ENCODE results near the gene HAPSTR1. TPM values are rescaled to one million over a fixed set of nuclear protein-coding genes. Genes with fewer than 3 reads are reported as not detected.

Gene HAPSTR1
- total and polyA plus RNA-seq, 2 donors (not counting 3 experiments of a cell fraction or from before 2014, with no cell fraction given): 15.7 to 63.7 TPM

DNA sequence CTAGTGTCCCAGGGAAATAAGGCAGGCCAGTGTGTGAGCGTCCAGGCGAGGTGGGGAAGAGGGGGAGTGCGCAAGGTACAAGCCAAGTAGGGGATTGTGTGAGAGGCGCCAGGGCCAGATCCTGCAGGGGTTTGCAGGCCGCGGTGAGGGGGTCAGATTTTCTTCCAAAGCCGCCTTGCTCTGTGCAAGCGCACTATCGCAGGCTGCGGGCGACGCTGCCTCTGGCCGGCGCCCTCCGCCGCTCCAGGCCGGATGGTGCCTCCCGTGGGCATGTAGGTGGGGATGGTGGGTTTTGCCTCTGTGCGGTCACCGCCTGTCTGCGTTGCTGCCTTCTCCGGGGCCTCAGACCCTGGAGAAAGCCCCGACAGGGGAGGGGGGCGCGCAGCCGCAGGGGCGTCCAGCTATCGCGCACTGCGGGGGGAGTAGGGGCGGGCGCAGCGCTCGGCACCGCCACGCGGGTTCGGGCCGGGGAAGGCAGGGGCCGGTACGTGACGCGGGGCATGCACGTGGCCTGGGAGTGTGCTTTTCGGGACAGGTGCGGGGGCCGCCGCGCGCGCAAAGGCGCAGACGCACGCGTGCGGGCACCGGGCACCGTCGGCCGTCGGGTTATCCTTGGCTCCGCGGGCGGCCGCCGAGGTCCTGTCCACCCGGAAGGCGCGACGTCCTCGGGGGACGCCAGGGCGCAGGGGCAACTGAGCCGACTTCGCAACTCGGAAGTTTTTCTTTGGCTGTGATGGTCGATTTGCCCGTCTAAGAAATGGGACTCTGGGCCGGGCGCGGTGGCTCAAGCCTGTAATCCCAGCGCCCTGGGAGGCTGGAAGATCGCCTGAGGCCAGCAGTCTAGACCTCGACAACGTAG lies 1.1 kb upstream of the HAPSTR1 start:
- H3K27me3 ChIP-seq (ENCODE audit: control insufficient read depth in 2 of 2, insufficient read depth in 2 of 2, low read length in 2 of 2): no peaks in the 10 kb centered on the region
- H3K4me2 ChIP-seq (ENCODE audit: insufficient read depth, low read length): peak overlapping the region; percentile 85
- dilution Hi-C loops (cut with MboI; ENCODE audit: extremely low pct_ligation_motif_present, low sequenced_read_pairs) (no loop called here), intact Hi-C loops (cut with micrococcal nuclease) (loop anchor here (2.0 to 5.0 kb wide), 4 partner anchors 48 to 293 kb away; partner anchors contain the start of genes PMM2 and TMEM186)
- BruUV-seq (replicated peaks): TSS peak; percentile 90
- DNase-seq (ENCODE audit: low read depth, low spot score): peak; percentile 30
- no peak for FAIRE-seq
- H3K79me2 ChIP-seq (ENCODE audit: control insufficient read depth, insufficient read depth, low read length): peaks cover 39% of the 10 kb centered on the region
- TF ChIP-seq, protein P1, sequence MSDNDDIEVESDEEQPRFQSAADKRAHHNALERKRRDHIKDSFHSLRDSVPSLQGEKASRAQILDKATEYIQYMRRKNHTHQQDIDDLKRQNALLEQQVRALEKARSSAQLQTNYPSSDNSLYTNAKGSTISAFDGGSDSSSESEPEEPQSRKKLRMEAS (IDR thresholded peaks at IDR 0.05; ENCODE audit: insufficient read depth, insufficient read length): peak; percentile 19
- TF ChIP-seq GATA2 (IDR thresholded peaks at IDR 0.05; ENCODE audit: insufficient read depth, insufficient read length, low read depth, low read length): no peak
- no peak for TF ChIP-seq POLR2AphosphoS5 (IDR thresholded peaks at IDR 0.05; ENCODE audit: insufficient read depth, low read depth, low read length)
- TF ChIP-seq MYC (IDR thresholded peaks at IDR 0.05; ENCODE audit: low read depth, low read length): peak; percentile 48
- TF ChIP-seq, protein P2, sequence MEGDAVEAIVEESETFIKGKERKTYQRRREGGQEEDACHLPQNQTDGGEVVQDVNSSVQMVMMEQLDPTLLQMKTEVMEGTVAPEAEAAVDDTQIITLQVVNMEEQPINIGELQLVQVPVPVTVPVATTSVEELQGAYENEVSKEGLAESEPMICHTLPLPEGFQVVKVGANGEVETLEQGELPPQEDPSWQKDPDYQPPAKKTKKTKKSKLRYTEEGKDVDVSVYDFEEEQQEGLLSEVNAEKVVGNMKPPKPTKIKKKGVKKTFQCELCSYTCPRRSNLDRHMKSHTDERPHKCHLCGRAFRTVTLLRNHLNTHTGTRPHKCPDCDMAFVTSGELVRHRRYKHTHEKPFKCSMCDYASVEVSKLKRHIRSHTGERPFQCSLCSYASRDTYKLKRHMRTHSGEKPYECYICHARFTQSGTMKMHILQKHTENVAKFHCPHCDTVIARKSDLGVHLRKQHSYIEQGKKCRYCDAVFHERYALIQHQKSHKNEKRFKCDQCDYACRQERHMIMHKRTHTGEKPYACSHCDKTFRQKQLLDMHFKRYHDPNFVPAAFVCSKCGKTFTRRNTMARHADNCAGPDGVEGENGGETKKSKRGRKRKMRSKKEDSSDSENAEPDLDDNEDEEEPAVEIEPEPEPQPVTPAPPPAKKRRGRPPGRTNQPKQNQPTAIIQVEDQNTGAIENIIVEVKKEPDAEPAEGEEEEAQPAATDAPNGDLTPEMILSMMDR (IDR thresholded peaks at IDR 0.05; ENCODE audit: extremely low read depth in 1 of 2, insufficient read depth in 1 of 2, low read depth in 1 of 2, low read length in 2 of 2): no peak
- TF ChIP-seq POLR2A (IDR thresholded peaks at IDR 0.05; ENCODE audit: low read depth, low read length): no peak
- TF ChIP-seq JUN (IDR thresholded peaks at IDR 0.05; ENCODE audit: borderline replicate concordance, insufficient read depth, insufficient read length, low read depth): no peak
- TF ChIP-seq FOS (IDR thresholded peaks at IDR 0.05; ENCODE audit: borderline replicate concordance, insufficient read depth, low read length): no peak
- no peak for TF ChIP-seq EZH2 (IDR thresholded peaks at IDR 0.05; ENCODE audit: borderline replicate concordance, low read depth, low read length, severe bottlenecking)
- POLR2A ChIA-PET: interaction anchor here (0.8 to 2.1 kb wide), 10 partner anchors 10 to 293 kb away, joined by 3 to 26 read pairs (median 6); partner anchors contain the start of genes PMM2 and TMEM186
- peak overlapping the region; percentile 83 for H3K9ac ChIP-seq (replicated peaks; ENCODE audit: extremely low read depth, insufficient read depth, low read length)
- peaks cover 27% of the 10 kb centered on the region for H3K4me1 ChIP-seq (ENCODE audit: control insufficient read depth, extremely low read depth, insufficient read depth, low read length)
- CTCF ChIA-PET: interaction anchor here (0.8 to 2.5 kb wide), 11 partner anchors 20 to 81 kb away, joined by 3 to 12 read pairs (median 5); no protein-coding TSS in a partner anchor
- H4K20me1 ChIP-seq (replicated peaks; ENCODE audit: control insufficient read depth, extremely low read depth, insufficient read depth, low read length): peaks cover 10% of the 10 kb centered on the region
- H2AFZ ChIP-seq (ENCODE audit: low read depth, low read length): peak overlapping the region; percentile 62
- peaks cover 0 to 4% of the 10 kb centered on the region in 2 experiments for H3K36me3 ChIP-seq (ENCODE audit: control insufficient read depth in 2 of 2, extremely low read depth in 1 of 2, insufficient read depth in 2 of 2, low read length in 2 of 2)
- peak overlapping the region; percentile 40 to 74 (median 73) for H3K4me3 ChIP-seq (replicated peaks in 1 of 3; ENCODE audit: insufficient read depth in 1 of 3, low read depth in 1 of 3, low read length in 3 of 3)
- no peaks in the 10 kb centered on the region for H3K9me1 ChIP-seq (replicated peaks; ENCODE audit: control insufficient read depth, extremely low read depth, insufficient read depth, low read length)
- peak overlapping the region; percentile 78 for H3K27ac ChIP-seq (ENCODE audit: insufficient read depth, low read depth, low read length)
- no peaks in the 10 kb centered on the region for H3K9me3 ChIP-seq (replicated peaks; ENCODE audit: control insufficient read depth, insufficient read depth, low read length)
